HEK293 (cell line): ENCODE measurements around the gene ESPNL.

ENCODE experiments used
- CTCF ChIA-PET: fragments of 350-600 bp; formaldehyde crosslinking; extraction: SDS; loops from one replicate; lab custom pipeline; 2021; ENCODE audit warnings: antibody characterized with exemption; lab: Yijun Ruan, JAX
- POLR2A ChIA-PET: fragments of 300-600 bp; formaldehyde crosslinking; extraction: SDS; loops from one replicate; lab custom pipeline; 2020; ENCODE audit warnings: antibody characterized with exemption, inconsistent platforms; lab: Yijun Ruan, JAX
- H3K27ac ChIP-seq: fragments of 200-500 bp; sonication (Bioruptor generic); 2 replicates; pipeline ENCODE4 v1.5.1; 2014; ENCODE audit warnings: low read depth, low read length, control low read depth, inconsistent platforms; ENCODE audit errors: extremely low read depth
- H3K36me3 ChIP-seq, 2 experiments: fragments of 200-500 bp in 1 of 2; sonication (Bioruptor generic) in 1 of 2; 1 replicate in 1 of 2; 2 replicates in 1 of 2; pipeline ENCODE4 v1.5.1; 2014 to 2017; ENCODE audit warnings: inconsistent platforms in 2 of 2, low read length in 2 of 2; ENCODE audit not compliant: control insufficient read depth in 2 of 2, insufficient read depth in 1 of 2
- H3K4me1 ChIP-seq: fragments of 200-500 bp; sonication (Bioruptor generic); 2 replicates; pipeline ENCODE4 v1.5.1; 2014; ENCODE audit warnings: mild to moderate bottlenecking, low read length, inconsistent platforms; ENCODE audit not compliant: control insufficient read depth, insufficient read depth
- H3K4me3 ChIP-seq: 2 replicates; pipeline ENCODE4 v1.5.1; 2011; ENCODE audit warnings: low read depth, mild to moderate bottlenecking, control low read depth, low read length, moderate library complexity
- H3K9me3 ChIP-seq: fragments of 200-500 bp; sonication (Bioruptor generic); 2 replicates; pipeline ENCODE4 v1.5.1; 2014; ENCODE audit warnings: low read depth, low read length, inconsistent platforms; ENCODE audit not compliant: control insufficient read depth, insufficient read depth
- ATF2 ChIP-seq: fragments of 450-650 bp; formaldehyde crosslinking; IDR thresholded peaks from 2 replicates; pipeline ENCODE4 v1.5.1; 2016; ENCODE audit warnings: missing biosample characterization, missing genetic modification characterization, low read depth
- GLI4 ChIP-seq: fragments of 450-650 bp; formaldehyde crosslinking; IDR thresholded peaks from 2 replicates; pipeline ENCODE4 v1.5.1; 2016; ENCODE audit warnings: missing biosample characterization, missing genetic modification characterization
- PATZ1 ChIP-seq: fragments of 450-650 bp; formaldehyde crosslinking; IDR thresholded peaks from 2 replicates; pipeline ENCODE4 v1.5.1; 2016; ENCODE audit warnings: missing biosample characterization, missing genetic modification characterization
- SCRT1 ChIP-seq: fragments of 450-650 bp; formaldehyde crosslinking; IDR thresholded peaks from 2 replicates; pipeline ENCODE4 v1.5.1; 2016; ENCODE audit warnings: missing biosample characterization, missing genetic modification characterization, borderline replicate concordance
- SCRT2 ChIP-seq: fragments of 450-650 bp; formaldehyde crosslinking; IDR thresholded peaks from 2 replicates; pipeline ENCODE4 v1.5.1; 2016; ENCODE audit warnings: missing biosample characterization, missing genetic modification characterization
- ZNF114 ChIP-seq: fragments of 450-650 bp; formaldehyde crosslinking; IDR thresholded peaks from 2 replicates; pipeline ENCODE4 v1.5.0; 2017; ENCODE audit warnings: missing biosample characterization, missing genetic modification characterization
- ZNF2 ChIP-seq: fragments of 450-650 bp; formaldehyde crosslinking; IDR thresholded peaks from 2 replicates; pipeline ENCODE4 v1.5.1; 2016; ENCODE audit warnings: missing biosample characterization, missing genetic modification characterization
- ZNF211 ChIP-seq: fragments of 450-650 bp; formaldehyde crosslinking; IDR thresholded peaks from 2 replicates; pipeline ENCODE4 v1.5.1; 2016; ENCODE audit warnings: low read depth, missing biosample characterization, missing genetic modification characterization
- ZNF335 ChIP-seq: fragments of 450-650 bp; formaldehyde crosslinking; conservative IDR thresholded peaks from 2 replicates; pipeline ENCODE4 v1.5.1; 2016; ENCODE audit warnings: missing biosample characterization, missing genetic modification characterization
- ZNF404 ChIP-seq: fragments of 450-650 bp; formaldehyde crosslinking; IDR thresholded peaks from 2 replicates; pipeline ENCODE4 v1.5.1; 2017; ENCODE audit warnings: missing biosample characterization, missing genetic modification characterization
- ZNF521 ChIP-seq: fragments of 450-650 bp; formaldehyde crosslinking; IDR thresholded peaks from 2 replicates; pipeline ENCODE4 v1.5.1; 2017; ENCODE audit warnings: missing biosample characterization, mild to moderate bottlenecking, missing genetic modification characterization
- ZNF639 ChIP-seq: fragments of 450-650 bp; formaldehyde crosslinking; IDR thresholded peaks from 2 replicates; pipeline ENCODE4 v1.5.1; 2016; ENCODE audit warnings: missing biosample characterization, missing genetic modification characterization
- ZSCAN23 ChIP-seq: fragments of 450-650 bp; formaldehyde crosslinking; IDR thresholded peaks from 2 replicates; pipeline ENCODE4 v1.5.1; 2016; ENCODE audit warnings: missing biosample characterization, missing genetic modification characterization
- TF ChIP-seq, protein P1 (sequence below): fragments of 450-650 bp; formaldehyde crosslinking; IDR thresholded peaks from 2 replicates; pipeline ENCODE4 v1.5.1; 2017; ENCODE audit warnings: missing biosample characterization, missing genetic modification characterization

ESPNL gene

DNA sequence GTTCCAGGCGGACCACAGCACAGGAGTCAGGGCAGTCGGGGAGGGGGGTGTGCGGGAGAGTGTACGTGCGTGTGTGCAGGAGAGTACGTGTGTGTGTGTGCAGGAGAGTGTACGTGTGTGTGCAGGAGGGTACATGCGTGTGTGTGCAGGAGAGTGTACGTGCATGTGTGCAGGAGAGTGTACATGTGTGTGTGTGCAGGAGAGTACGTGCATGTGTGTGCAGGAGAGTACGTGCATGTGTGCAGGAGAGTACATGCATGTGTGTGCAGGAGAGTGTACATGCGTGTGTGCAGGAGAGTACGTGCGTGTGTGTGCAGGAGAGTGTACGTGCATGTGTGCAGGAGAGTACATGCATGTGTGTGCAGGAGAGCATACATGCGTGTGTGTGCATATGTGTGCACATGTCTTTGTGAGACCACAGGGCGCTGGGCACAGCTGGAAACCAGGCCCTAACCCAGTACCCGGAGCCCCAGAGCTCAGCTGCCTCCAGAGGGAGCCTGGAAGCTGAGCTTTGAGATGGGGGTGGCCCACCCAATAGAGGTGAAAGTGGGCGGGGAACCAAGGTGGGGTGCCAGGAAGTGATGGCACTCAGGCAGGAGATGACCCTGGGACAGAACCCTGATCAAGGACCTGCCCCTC is 24.5 kb downstream of the ESPNL start:
- CTCF ChIA-PET, result no interaction called here
- POLR2A ChIA-PET, result no interaction called here
- Histone ChIP-seq H3K4me1 (no peaks in the 10 kb centered on the region), H3K27ac (no peak overlapping the region), H3K36me3 (no peaks in the 10 kb centered on the region), H3K9me3 (no peaks in the 10 kb centered on the region), H3K4me3 (no peak overlapping the region)
- TF ChIP-seq, protein P1, sequence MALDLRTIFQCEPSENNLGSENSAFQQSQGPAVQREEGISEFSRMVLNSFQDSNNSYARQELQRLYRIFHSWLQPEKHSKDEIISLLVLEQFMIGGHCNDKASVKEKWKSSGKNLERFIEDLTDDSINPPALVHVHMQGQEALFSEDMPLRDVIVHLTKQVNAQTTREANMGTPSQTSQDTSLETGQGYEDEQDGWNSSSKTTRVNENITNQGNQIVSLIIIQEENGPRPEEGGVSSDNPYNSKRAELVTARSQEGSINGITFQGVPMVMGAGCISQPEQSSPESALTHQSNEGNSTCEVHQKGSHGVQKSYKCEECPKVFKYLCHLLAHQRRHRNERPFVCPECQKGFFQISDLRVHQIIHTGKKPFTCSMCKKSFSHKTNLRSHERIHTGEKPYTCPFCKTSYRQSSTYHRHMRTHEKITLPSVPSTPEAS, result 0 out of 2 replicates have a peak, but pooled peaks have one; percentile 37
- TF ChIP-seq ZSCAN23 (tag by site-specific recombination), result no peak
- no peak for TF ChIP-seq ATF2 (tag by site-specific recombination)

DNA sequence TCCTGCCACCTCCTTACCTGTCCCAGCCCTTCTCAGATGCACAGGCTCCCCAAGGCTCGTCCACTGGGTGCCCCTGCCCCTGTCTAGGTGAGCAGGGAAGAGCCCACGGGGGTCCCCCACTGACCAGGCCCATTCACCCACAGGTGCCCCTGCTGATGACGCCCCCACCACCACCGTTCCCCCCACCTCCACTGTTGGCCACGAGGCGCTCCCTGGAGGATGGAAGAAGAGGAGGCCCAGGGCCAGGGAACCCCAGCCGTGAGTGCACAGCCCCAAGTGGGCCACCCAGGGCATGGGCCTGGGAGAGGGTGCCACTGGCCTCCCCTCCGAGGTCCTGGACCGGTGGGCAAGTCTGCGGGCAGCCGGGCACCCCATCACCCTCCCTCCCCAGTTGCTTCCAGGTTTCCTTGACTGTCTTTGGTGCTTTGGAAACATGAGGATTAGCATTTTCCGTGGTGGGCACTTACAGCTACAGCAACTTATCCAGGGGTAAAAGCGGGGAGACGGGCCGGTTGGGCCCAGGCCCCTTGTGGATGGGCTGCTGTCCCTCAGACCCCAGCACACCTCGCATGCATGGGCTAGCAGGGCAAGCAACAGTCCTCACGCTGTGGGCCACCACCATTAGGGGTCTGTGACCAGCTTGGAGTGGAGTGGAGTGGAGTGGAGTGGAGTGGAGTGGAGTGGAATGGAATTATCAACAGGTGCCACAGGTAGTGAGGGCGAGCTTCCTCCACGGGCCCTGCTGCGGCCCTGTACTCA is 25.2 kb downstream of the ESPNL start:
- Histone ChIP-seq H3K36me3 (no peaks in the 10 kb centered on the region), H3K4me1 (no peaks in the 10 kb centered on the region), H3K9me3 (no peaks in the 10 kb centered on the region), H3K4me3 (no peak overlapping the region), H3K27ac (no peak overlapping the region)
- CTCF ChIA-PET, result interaction anchor here (0.5 kb wide), 1 partner anchor 34 kb away, joined by 3 read pairs; no protein-coding TSS in a partner anchor
- TF ChIP-seq PATZ1 (tag by site-specific recombination) (no peak), SCRT2 (peak; percentile 88), SCRT1 (peak; percentile 47; the same call in 1 of the 2 replicates), ZNF639 (tag by site-specific recombination) (no peak)
- POLR2A ChIA-PET, result no interaction called here

- Histone ChIP-seq H3K27ac (no peak overlapping the region), H3K4me3 (no peak overlapping the region), H3K9me3 (no peaks in the 10 kb centered on the region), H3K4me1 (no peaks in the 10 kb centered on the region), H3K36me3 (no peaks in the 10 kb centered on the region)
- ChIA-PET POLR2A (no interaction called here), CTCF (no interaction called here)
- TF ChIP-seq GLI4 (tag by site-specific recombination), result no peak
- 0 out of 2 replicates have a peak, but pooled peaks have one; percentile 13 for TF ChIP-seq ZNF211 (tag by site-specific recombination)
These were observed 26.2 kb downstream of the ESPNL start for GRCh38 chr2:238126338-238126737.

GRCh38 chr2:238126775-238127164 is 26.6 kb downstream of the ESPNL start:
- TF ChIP-seq ZNF521 (tag by site-specific recombination) (0 out of 2 replicates have a peak, but pooled peaks have one; percentile 15), ZNF2 (tag by site-specific recombination) (0 out of 2 replicates have a peak, but pooled peaks have one; percentile 30), ZNF404 (tag by site-specific recombination) (no peak), ZNF114 (peak; percentile 32; the same call in 1 of the 2 replicates), ZNF335 (tag by site-specific recombination) (peak; percentile 34; the same call in 1 of the 2 replicates)
- TF ChIP-seq, all 188 proteins: peak for 4
- no peak overlapping the region for H3K4me3 ChIP-seq
- H3K27ac ChIP-seq, result no peak overlapping the region
- H3K9me3 ChIP-seq, result no peaks in the 10 kb centered on the region
- POLR2A ChIA-PET, result no interaction called here
- no peaks in the 10 kb centered on the region for H3K4me1 ChIP-seq
- H3K36me3 ChIP-seq, result no peaks in the 10 kb centered on the region
- CTCF ChIA-PET, result no interaction called here
